HepG2 (cell line): ENCODE measurements around the gene GALNT16. TPM values are rescaled to one million over a fixed set of nuclear protein-coding genes. Genes with fewer than 3 reads are reported as not detected.

Source experiments
- ARNT2 ChIP-seq: sonication (generic); formaldehyde crosslinking; IDR thresholded peaks from 2 replicates; pipeline ENCODE4 v1.8.0; 2022; ENCODE audit warnings: mild to moderate bottlenecking, low read depth, missing genetic modification reagents, moderate library complexity
- EHMT2 ChIP-seq: fragments of 200-600 bp; sonication (generic); IDR thresholded peaks from 2 replicates; pipeline ENCODE4 v1.7.0; 2017; ENCODE audit warnings: antibody characterized with exemption, low read depth, low read length, borderline replicate concordance
- EZH2 ChIP-seq: conservative IDR thresholded peaks from 2 replicates; pipeline ENCODE4 v1.6.1; 2012; ENCODE audit warnings: mild to moderate bottlenecking, low read depth, low read length, moderate library complexity
- TAF15 ChIP-seq: fragments of 200-400 bp; formaldehyde crosslinking; IDR thresholded peaks from one replicate; pipeline ENCODE4 v1.6.1; 2018; ENCODE audit warnings: mild to moderate bottlenecking, low read depth, low read length; ENCODE audit not compliant: poor library complexity, severe bottlenecking
- ZFP1 ChIP-seq: IDR thresholded peaks from 2 replicates; pipeline ENCODE4 v1.6.1; 2016
- ZNF878 ChIP-seq: sonication (generic); formaldehyde crosslinking; IDR thresholded peaks from 2 replicates; pipeline ENCODE4 v1.8.1; 2023; ENCODE audit warnings: mild to moderate bottlenecking, missing genetic modification reagents, moderate library complexity
- polyA plus RNA-seq, 8 experiments: library from polyadenylated mRNA; depleted of rRNA in 3 of 8; stranded (reverse) in 7 of 8; unstranded in 1 of 8; fragments of >200 nt; fragmentation: Illumina TruSeq in 4 of 8; extraction: Trizol in 4 of 8; gene quantifications; 2 replicates each; pipeline versions ENCODE4 v1.2.1 to v1.2.3, GENCODE V29; 2011 to 2016; ENCODE audit warnings: low read depth in 4 of 8, missing spikeins in 1 of 8, mixed read lengths in 1 of 8; ENCODE audit not compliant: insufficient read depth in 1 of 8
- total RNA-seq, 5 experiments: library from RNA; depleted of rRNA; stranded (reverse); fragments of >200 nt; fragmentation: Illumina TruSeq; extraction: Trizol; gene quantifications; 2 replicates each; pipeline ENCODE4 v1.2.3, GENCODE V29; 2016; ENCODE audit warnings: low read depth in 1 of 5
- TF ChIP-seq, protein P1 (sequence below): IDR thresholded peaks from 2 replicates; pipeline ENCODE4 v1.6.1; 2012; ENCODE audit warnings: low read depth, low read length, improper control_type of control experiment
- TF ChIP-seq, protein P2 (sequence below): IDR thresholded peaks from 2 replicates; pipeline ENCODE4 v1.4.0; 2020; ENCODE audit warnings: mild to moderate bottlenecking, missing genetic modification reagents

Gene GALNT16
- total and polyA plus RNA-seq, 2 of the 13 experiments (the other 11 are each of a cell fraction or from before 2014, with no cell fraction given), result 0.54 to 0.82 TPM

DNA sequence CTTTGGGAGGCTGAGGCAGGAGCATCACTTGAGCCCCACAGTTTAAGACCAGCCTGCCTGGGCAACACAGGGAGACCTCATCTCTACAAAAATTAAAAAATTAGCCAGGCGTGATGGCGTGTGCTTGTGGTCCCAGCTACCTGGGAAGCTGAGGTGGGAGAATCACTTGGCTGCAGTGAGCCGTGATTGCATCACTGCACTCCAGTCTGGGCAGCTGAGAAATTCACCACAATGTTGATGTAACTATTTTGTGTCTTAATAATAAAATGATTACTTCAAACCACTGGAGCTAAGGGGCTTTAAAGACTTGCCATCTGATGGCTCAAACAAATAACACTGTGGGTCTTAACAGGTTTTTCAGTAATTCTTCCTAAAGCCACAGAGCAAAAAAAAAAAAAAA lies 127.4 kb downstream of the GALNT16 start (continued):
- TF ChIP-seq, protein P1, sequence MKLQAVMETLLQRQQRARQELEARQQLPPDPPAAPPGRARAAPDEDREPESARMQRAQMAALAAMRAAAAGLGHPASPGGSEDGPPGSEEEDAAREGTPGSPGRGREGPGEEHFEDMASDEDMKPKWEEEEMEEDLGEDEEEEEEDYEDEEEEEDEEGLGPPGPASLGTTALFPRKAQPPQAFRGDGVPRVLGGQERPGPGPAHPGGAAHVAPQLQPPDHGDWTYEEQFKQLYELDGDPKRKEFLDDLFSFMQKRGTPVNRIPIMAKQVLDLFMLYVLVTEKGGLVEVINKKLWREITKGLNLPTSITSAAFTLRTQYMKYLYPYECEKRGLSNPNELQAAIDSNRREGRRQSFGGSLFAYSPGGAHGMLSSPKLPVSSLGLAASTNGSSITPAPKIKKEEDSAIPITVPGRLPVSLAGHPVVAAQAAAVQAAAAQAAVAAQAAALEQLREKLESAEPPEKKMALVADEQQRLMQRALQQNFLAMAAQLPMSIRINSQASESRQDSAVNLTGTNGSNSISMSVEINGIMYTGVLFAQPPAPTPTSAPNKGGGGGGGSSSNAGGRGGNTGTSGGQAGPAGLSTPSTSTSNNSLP, result no peak
- TF ChIP-seq, protein P2, sequence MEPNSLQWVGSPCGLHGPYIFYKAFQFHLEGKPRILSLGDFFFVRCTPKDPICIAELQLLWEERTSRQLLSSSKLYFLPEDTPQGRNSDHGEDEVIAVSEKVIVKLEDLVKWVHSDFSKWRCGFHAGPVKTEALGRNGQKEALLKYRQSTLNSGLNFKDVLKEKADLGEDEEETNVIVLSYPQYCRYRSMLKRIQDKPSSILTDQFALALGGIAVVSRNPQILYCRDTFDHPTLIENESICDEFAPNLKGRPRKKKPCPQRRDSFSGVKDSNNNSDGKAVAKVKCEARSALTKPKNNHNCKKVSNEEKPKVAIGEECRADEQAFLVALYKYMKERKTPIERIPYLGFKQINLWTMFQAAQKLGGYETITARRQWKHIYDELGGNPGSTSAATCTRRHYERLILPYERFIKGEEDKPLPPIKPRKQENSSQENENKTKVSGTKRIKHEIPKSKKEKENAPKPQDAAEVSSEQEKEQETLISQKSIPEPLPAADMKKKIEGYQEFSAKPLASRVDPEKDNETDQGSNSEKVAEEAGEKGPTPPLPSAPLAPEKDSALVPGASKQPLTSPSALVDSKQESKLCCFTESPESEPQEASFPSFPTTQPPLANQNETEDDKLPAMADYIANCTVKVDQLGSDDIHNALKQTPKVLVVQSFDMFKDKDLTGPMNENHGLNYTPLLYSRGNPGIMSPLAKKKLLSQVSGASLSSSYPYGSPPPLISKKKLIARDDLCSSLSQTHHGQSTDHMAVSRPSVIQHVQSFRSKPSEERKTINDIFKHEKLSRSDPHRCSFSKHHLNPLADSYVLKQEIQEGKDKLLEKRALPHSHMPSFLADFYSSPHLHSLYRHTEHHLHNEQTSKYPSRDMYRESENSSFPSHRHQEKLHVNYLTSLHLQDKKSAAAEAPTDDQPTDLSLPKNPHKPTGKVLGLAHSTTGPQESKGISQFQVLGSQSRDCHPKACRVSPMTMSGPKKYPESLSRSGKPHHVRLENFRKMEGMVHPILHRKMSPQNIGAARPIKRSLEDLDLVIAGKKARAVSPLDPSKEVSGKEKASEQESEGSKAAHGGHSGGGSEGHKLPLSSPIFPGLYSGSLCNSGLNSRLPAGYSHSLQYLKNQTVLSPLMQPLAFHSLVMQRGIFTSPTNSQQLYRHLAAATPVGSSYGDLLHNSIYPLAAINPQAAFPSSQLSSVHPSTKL (CRISPR knock-in tag), result no peak
- no peak for TF ChIP-seq TAF15
- no peak for TF ChIP-seq ARNT2 (CRISPR knock-in tag)
- no peak for TF ChIP-seq ZFP1 (CRISPR knock-in tag)
- no peak for TF ChIP-seq EHMT2
- TF ChIP-seq ZNF878, result no peak
- TF ChIP-seq EZH2, result no peak
